HCT116 (cell line): ENCODE results near the gene DENND11. TPM values are rescaled to one million over a fixed set of nuclear protein-coding genes. Genes with fewer than 3 reads are reported as not detected.

Source experiments
- ATAC-seq: fragments of 200-7000 bp; cut with Tn5 transposase; 2 replicates; pipeline ENCODE4 v1.9.1; 2020; ENCODE audit warnings: mild to moderate bottlenecking, moderate library complexity
- BruUV-seq: library from RNA; stranded (reverse); fragments of 400-500 nt; replicated peaks from 2 replicates; lab custom pipeline; 2021; lab: Mats Ljungman, UMichigan
- CTCF ChIA-PET: fragments of 300-600 bp; sonication (Branson Sonifier 250); formaldehyde crosslinking; loops from one replicate; lab custom pipeline; 2021; ENCODE audit warnings: antibody characterized with exemption; lab: Charles Lee
- POLR2A ChIA-PET: fragments of 300-600, 350-600 bp; sonication (Branson Sonifier 250); formaldehyde crosslinking; loops from one replicate; lab custom pipeline; 2021; ENCODE audit warnings: antibody characterized with exemption; lab: Charles Lee
- RAD21 ChIA-PET, 2 experiments: fragments of 300-600 bp; sonication (Branson Sonifier 250); formaldehyde crosslinking; loops; one replicate each; lab custom pipeline; 2023; ENCODE audit warnings: low total read pairs in 2 of 2; ENCODE audit not compliant: uncharacterized antibody in 2 of 2, unreplicated experiment in 2 of 2, low non-redundant PET in 1 of 2; lab: Charles Lee
- DNase-seq: peaks from one replicate; pipeline ENCODE4 v3.0.0-alpha.2; 2010; ENCODE audit warnings: low read depth, low spot score
- H2AFZ ChIP-seq: fragments of 200-600 bp; shearing (Covaris generic), sonication (generic); 2 replicates; pipeline ENCODE4 v1.6.1; 2017; ENCODE audit warnings: low read depth, mixed run types, mixed read lengths, antibody characterized with exemption, low read length; ENCODE audit not compliant: poor library complexity, severe bottlenecking
- H3K27ac ChIP-seq: 2 replicates; pipeline ENCODE4 v1.5.1; 2012; ENCODE audit warnings: low read depth, low read length
- H3K27me3 ChIP-seq: fragments of 200-600 bp; sonication (generic); 2 replicates; pipeline ENCODE4 v1.6.1; 2016; ENCODE audit warnings: mixed run types, low read length, mixed read lengths; ENCODE audit not compliant: insufficient read depth
- H3K36me3 ChIP-seq, 2 experiments: fragments of 200-500 bp in 1 of 2; fragments of 200-600 bp in 1 of 2; sonication (Bioruptor generic) in 1 of 2; sonication (generic) in 1 of 2; 2 replicates each; pipeline versions ENCODE4 v1.5.1 to v1.6.1; 2014 to 2016; ENCODE audit warnings: low read length in 2 of 2, inconsistent platforms in 1 of 2, mixed read lengths in 1 of 2, mixed run types in 1 of 2; ENCODE audit not compliant: insufficient read depth in 2 of 2, control insufficient read depth in 1 of 2
- H3K4me1 ChIP-seq, 2 experiments: fragments of 200-600 bp in 1 of 2; sonication (generic) in 1 of 2; 2 replicates each; pipeline versions ENCODE4 v1.5.1 to v1.6.1; 2012 to 2017; ENCODE audit warnings: low read length in 2 of 2, inconsistent platforms in 1 of 2, mild to moderate bottlenecking in 1 of 2, mixed read lengths in 1 of 2, mixed run types in 1 of 2, moderate library complexity in 1 of 2; ENCODE audit not compliant: insufficient read depth in 2 of 2, control insufficient read depth in 1 of 2
- H3K4me2 ChIP-seq: fragments of 200-600 bp; sonication (generic); 2 replicates; pipeline ENCODE4 v1.6.1; 2017; ENCODE audit warnings: mixed run types, low read length, mixed read lengths
- H3K4me3 ChIP-seq, 2 experiments: fragments of 200-600 bp in 1 of 2; sonication (generic) in 1 of 2; replicated peaks in 1 of 2; 2 replicates each; pipeline ENCODE4 v1.5.1; 2011 to 2016; ENCODE audit warnings: low read length in 2 of 2, control low read depth in 1 of 2, low read depth in 1 of 2, mild to moderate bottlenecking in 1 of 2, mixed read lengths in 1 of 2, mixed run types in 1 of 2
- H3K79me2 ChIP-seq: fragments of 200-600 bp; sonication (generic); 2 replicates; pipeline ENCODE4 v1.6.1; 2017; ENCODE audit warnings: mild to moderate bottlenecking, mixed run types, low read length, moderate library complexity, mixed read lengths; ENCODE audit not compliant: insufficient read depth
- H3K9ac ChIP-seq: fragments of 200-600 bp; sonication (generic); 2 replicates; pipeline ENCODE4 v1.6.1; 2016; ENCODE audit warnings: low read length, mixed read lengths
- H3K9me2 ChIP-seq: fragments of 200-600 bp; sonication (generic), shearing (Covaris generic); 2 replicates; pipeline ENCODE4 v1.6.1; 2017; ENCODE audit warnings: mixed run types, mild to moderate bottlenecking, moderate library complexity; ENCODE audit not compliant: insufficient read depth
- H3K9me3 ChIP-seq, 2 experiments: fragments of 200-500 bp in 1 of 2; fragments of 200-600 bp in 1 of 2; sonication (Bioruptor generic) in 1 of 2; sonication (generic) in 1 of 2; 2 replicates each; pipeline ENCODE4 v1.6.1; 2014 to 2017; ENCODE audit warnings: low read length in 2 of 2, mixed read lengths in 2 of 2, inconsistent platforms in 1 of 2, low read depth in 1 of 2, mild to moderate bottlenecking in 1 of 2, mixed run types in 1 of 2, moderate library complexity in 1 of 2; ENCODE audit not compliant: control insufficient read depth in 1 of 2, insufficient read depth in 1 of 2
- H4K20me1 ChIP-seq: fragments of 200-600 bp; sonication (generic), shearing (Covaris generic); 2 replicates; pipeline ENCODE4 v1.6.1; 2017; ENCODE audit warnings: mixed run types, mild to moderate bottlenecking, moderate library complexity; ENCODE audit not compliant: insufficient read depth
- CBX3 ChIP-seq: IDR thresholded peaks from 2 replicates; pipeline ENCODE4 v1.6.1; 2012; ENCODE audit warnings: low read depth
- CEBPB ChIP-seq: IDR thresholded peaks from 2 replicates; pipeline ENCODE4 v1.6.1; 2012; ENCODE audit warnings: low read depth
- EGR1 ChIP-seq: IDR thresholded peaks from 2 replicates; pipeline ENCODE4 v1.6.1; 2012; ENCODE audit warnings: low read depth
- ELF1 ChIP-seq: IDR thresholded peaks from 2 replicates; pipeline ENCODE4 v1.6.1; 2012; ENCODE audit warnings: low read depth, borderline replicate concordance
- EZH2 ChIP-seq: fragments of 200-600 bp; sonication (generic); IDR thresholded peaks from 2 replicates; pipeline ENCODE4 v1.6.1; 2017; ENCODE audit warnings: antibody characterized with exemption, mixed run types
- EZH2phosphoT487 ChIP-seq: fragments of 200-600 bp; IDR thresholded peaks from 2 replicates; pipeline ENCODE4 v1.6.1; 2018; ENCODE audit warnings: antibody characterized with exemption, borderline replicate concordance
- FOSL1 ChIP-seq: IDR thresholded peaks from 2 replicates; pipeline ENCODE4 v1.6.1; 2012; ENCODE audit warnings: low read depth
- POLR2A ChIP-seq: IDR thresholded peaks from 2 replicates; pipeline ENCODE4 v1.7.0; 2011; ENCODE audit warnings: borderline replicate concordance; ENCODE audit not compliant: insufficient read depth, insufficient read length; ENCODE audit errors: extremely low read depth
- POLR2AphosphoS5 ChIP-seq: IDR thresholded peaks from 2 replicates; pipeline ENCODE4 v1.6.1; 2011; ENCODE audit warnings: mild to moderate bottlenecking, low read depth, low read length, moderate library complexity
- RAD21 ChIP-seq: IDR thresholded peaks from 2 replicates; pipeline ENCODE4 v1.6.1; 2012; ENCODE audit warnings: low read depth, mild to moderate bottlenecking
- SIN3A ChIP-seq: IDR thresholded peaks from 2 replicates; pipeline ENCODE4 v1.6.1; 2012; ENCODE audit warnings: low read depth
- SRF ChIP-seq: IDR thresholded peaks from 2 replicates; pipeline ENCODE4 v1.6.1; 2012; ENCODE audit warnings: low read depth
- TCF7L2 ChIP-seq: IDR thresholded peaks from 2 replicates; pipeline ENCODE4 v1.7.0; 2011; ENCODE audit warnings: borderline replicate concordance, inconsistent platforms; ENCODE audit not compliant: insufficient read depth, insufficient read length; ENCODE audit errors: extremely low read depth
- YY1 ChIP-seq: IDR thresholded peaks from 2 replicates; pipeline ENCODE4 v1.6.1; 2011; ENCODE audit warnings: low read length, low read depth, moderate library complexity, mild to moderate bottlenecking; ENCODE audit not compliant: insufficient replicate concordance; ENCODE audit errors: extremely low read depth
- ZFX ChIP-seq: fragments of 450-650 bp; IDR thresholded peaks from 2 replicates; pipeline ENCODE4 v1.6.1; 2017
- ZNF274 ChIP-seq: fragments of 200-500 bp; sonication (Bioruptor generic); IDR thresholded peaks from 2 replicates; pipeline ENCODE4 v1.6.1; 2014; ENCODE audit warnings: mild to moderate bottlenecking, low read depth, low read length, inconsistent platforms
- intact Hi-C: fragments of 100-400 bp; cut with micrococcal nuclease; formaldehyde crosslinking; loops from 2 replicates; pipeline ENCODE4 v1.10.0; 2022
- total RNA-seq: library from RNA; stranded (reverse); gene quantifications from one replicate; pipeline ENCODE4 v1.2.1, GENCODE V29; 2021; ENCODE audit not compliant: unreplicated experiment
- TF ChIP-seq, protein P1 (sequence below): IDR thresholded peaks from 2 replicates; pipeline ENCODE4 v1.6.1; 2012
- TF ChIP-seq, protein P2 (sequence below): IDR thresholded peaks from 2 replicates; pipeline ENCODE4 v1.6.1; 2011; ENCODE audit warnings: mild to moderate bottlenecking, low read length, moderate library complexity; ENCODE audit not compliant: insufficient replicate concordance; ENCODE audit errors: extremely low read depth

Gene DENND11
- total RNA-seq, 1 experiment from 2014 or later: 23.4 TPM

DNA sequence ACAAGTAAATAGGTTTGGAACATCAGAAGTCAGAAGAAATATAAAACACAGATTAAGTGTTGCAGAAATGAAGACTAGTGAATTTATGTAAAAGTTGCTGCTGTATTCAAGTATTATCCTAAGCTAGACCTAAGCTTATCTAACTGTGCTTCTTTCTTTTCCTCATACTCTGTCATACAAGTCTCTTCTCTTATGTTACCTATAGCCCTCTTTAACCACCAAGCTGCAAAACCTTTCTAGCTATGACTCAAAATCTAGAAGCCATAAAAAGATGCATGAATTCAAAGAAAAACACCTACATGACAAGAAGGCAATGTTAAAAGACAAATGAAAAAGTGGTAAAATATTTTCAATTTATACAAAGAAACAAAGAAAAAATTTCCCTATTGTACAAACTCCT, 23.0 kb downstream of the DENND11 start:
- H3K4me3 ChIP-seq: no peak overlapping the region
- ChIA-PET CTCF (no interaction called here), POLR2A (no interaction called here), RAD21 (interaction anchor here in 1 of 2 experiments (0.7 kb wide), 1 partner anchor 30 kb away, joined by 3 read pairs; no protein-coding TSS in a partner anchor)
- no TSS peak for BruUV-seq
- H3K36me3 ChIP-seq: peaks cover 5 to 9% of the 10 kb centered on the region in 2 experiments; a peak in 2 of 4 replicates
- TF ChIP-seq SRF (no peak), EZH2 (no peak), ZFX (no peak), TCF7L2 (no peak), POLR2A (no peak), POLR2AphosphoS5 (no peak), FOSL1 (no peak), EZH2phosphoT487 (no peak), CBX3 (no peak), ELF1 (no peak), ZNF274 (no peak), CEBPB (no peak)
- TF ChIP-seq, protein P1, sequence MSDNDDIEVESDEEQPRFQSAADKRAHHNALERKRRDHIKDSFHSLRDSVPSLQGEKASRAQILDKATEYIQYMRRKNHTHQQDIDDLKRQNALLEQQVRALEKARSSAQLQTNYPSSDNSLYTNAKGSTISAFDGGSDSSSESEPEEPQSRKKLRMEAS: no peak
- H3K9me3 ChIP-seq: no peaks in the 10 kb centered on the region
- no peak for ATAC-seq
- DNase-seq: no peak
- no peaks in the 10 kb centered on the region for H3K79me2 ChIP-seq
- H3K9me2 ChIP-seq: no peaks in the 10 kb centered on the region
- no peaks in the 10 kb centered on the region for H4K20me1 ChIP-seq
- H3K4me1 ChIP-seq: no peaks in the 10 kb centered on the region
- intact Hi-C loops: no loop called here
- no peak overlapping the region for H3K27ac ChIP-seq
- no peaks in the 10 kb centered on the region for H3K27me3 ChIP-seq
- no peak overlapping the region for H2AFZ ChIP-seq
- H3K9ac ChIP-seq: no peak overlapping the region
- no peak overlapping the region for H3K4me2 ChIP-seq

DNA sequence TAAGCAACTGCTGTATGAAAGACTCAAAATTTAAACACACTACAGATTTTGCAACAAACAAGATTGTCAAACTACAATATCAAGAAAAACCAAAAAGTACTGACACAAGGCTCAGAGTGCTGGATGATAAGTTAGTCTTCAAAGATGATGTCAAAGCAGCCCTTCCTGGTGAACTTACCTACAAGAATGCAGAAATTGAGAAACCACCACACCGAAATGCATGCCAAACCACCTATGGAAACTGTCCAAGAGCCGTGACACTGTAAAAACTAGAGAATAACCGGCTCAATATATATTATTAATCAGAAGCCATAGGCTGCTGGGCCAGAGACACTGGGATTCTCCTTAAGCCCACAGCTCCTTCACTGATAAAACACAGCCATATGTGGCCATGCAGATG, 25.3 kb downstream of the DENND11 start:
- Histone ChIP-seq H3K4me2 (no peak overlapping the region), H4K20me1 (no peaks in the 10 kb centered on the region), H3K9me2 (no peaks in the 10 kb centered on the region), H3K4me1 (no peaks in the 10 kb centered on the region), H3K79me2 (no peaks in the 10 kb centered on the region), H3K27ac (no peak overlapping the region), H2AFZ (no peak overlapping the region), H3K9ac (no peak overlapping the region), H3K4me3 (no peak overlapping the region), H3K9me3 (no peaks in the 10 kb centered on the region), H3K36me3 (0 out of 4 replicates have a peak, but pooled peaks cover 0 to under 1% of the 10 kb centered on the region in 2 experiments), H3K27me3 (no peaks in the 10 kb centered on the region)
- DNase-seq (no peak), ATAC-seq (no peak)
- ChIA-PET CTCF (no interaction called here), POLR2A (no interaction called here), RAD21 (no interaction called here)
- intact Hi-C loops: no loop called here
- TF ChIP-seq YY1 (no peak), CBX3 (no peak), SRF (no peak), CEBPB (no peak), RAD21 (no peak), FOSL1 (no peak), EGR1 (no peak), SIN3A (no peak)
- TF ChIP-seq, protein P2, sequence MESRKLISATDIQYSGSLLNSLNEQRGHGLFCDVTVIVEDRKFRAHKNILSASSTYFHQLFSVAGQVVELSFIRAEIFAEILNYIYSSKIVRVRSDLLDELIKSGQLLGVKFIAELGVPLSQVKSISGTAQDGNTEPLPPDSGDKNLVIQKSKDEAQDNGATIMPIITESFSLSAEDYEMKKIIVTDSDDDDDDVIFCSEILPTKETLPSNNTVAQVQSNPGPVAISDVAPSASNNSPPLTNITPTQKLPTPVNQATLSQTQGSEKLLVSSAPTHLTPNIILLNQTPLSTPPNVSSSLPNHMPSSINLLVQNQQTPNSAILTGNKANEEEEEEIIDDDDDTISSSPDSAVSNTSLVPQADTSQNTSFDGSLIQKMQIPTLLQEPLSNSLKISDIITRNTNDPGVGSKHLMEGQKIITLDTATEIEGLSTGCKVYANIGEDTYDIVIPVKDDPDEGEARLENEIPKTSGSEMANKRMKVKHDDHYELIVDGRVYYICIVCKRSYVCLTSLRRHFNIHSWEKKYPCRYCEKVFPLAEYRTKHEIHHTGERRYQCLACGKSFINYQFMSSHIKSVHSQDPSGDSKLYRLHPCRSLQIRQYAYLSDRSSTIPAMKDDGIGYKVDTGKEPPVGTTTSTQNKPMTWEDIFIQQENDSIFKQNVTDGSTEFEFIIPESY: no peak
- BruUV-seq: no TSS peak
